Measurements from ENCODE around the gene PREX1.

- no peak for TF ChIP-seq POLR2AphosphoS5 (IDR thresholded peaks at IDR 0.05)
- no peak for TF ChIP-seq CTCF (IDR thresholded peaks at IDR 0.05 in 8 of 11, conservative IDR thresholded peaks at IDR 0.05 in 3 of 11)
- TF ChIP-seq POLR2A (IDR thresholded peaks at IDR 0.05): no peak
These were observed 220.3 kb downstream of the PREX1 start for GRCh38 chr20:48607544-48607865.

Measured in spleen (tissue), 7 donors.